A673 (cell line): Measurements from ENCODE around the gene TAS2R9. TPM values are rescaled to one million over a fixed set of nuclear protein-coding genes. Genes with fewer than 3 reads are reported as not detected.

Experiments
- BruUV-seq: library from RNA; stranded (reverse); fragments of 400-500 nt; replicated peaks from 2 replicates; lab custom pipeline; 2021; lab: Mats Ljungman, UMichigan
- CTCF ChIA-PET: fragments of 300-600 bp; sonication (Branson Sonifier 250); formaldehyde crosslinking; loops from one replicate; lab custom pipeline; 2022; ENCODE audit warnings: antibody characterized with exemption; lab: Charles Lee
- POLR2A ChIA-PET: fragments of 300-600 bp; sonication (Branson Sonifier 250); formaldehyde crosslinking; loops from one replicate; lab custom pipeline; 2022; ENCODE audit warnings: antibody characterized with exemption; ENCODE audit not compliant: low non-redundant PET; lab: Charles Lee
- DNase-seq: peaks from one replicate; pipeline ENCODE4 v3.0.0-alpha.2; 2015; ENCODE audit warnings: low spot score
- H3K27ac ChIP-seq: fragments of 200-600 bp; sonication (generic); 2 replicates; pipeline ENCODE4 v1.5.1; 2016; ENCODE audit warnings: mixed run types, low read depth, mild to moderate bottlenecking, mixed read lengths, antibody characterized with exemption, low read length; ENCODE audit not compliant: poor library complexity, severe bottlenecking
- H3K27me3 ChIP-seq: fragments of 200-600 bp; sonication (generic); replicated peaks from 2 replicates; pipeline ENCODE4 v1.6.1; 2017; ENCODE audit warnings: mixed run types, low read depth, mild to moderate bottlenecking, mixed read lengths, antibody characterized with exemption, low read length; ENCODE audit not compliant: insufficient read depth, poor library complexity
- H3K36me3 ChIP-seq: fragments of 200-600 bp; sonication (generic); 2 replicates; pipeline ENCODE4 v1.6.1; 2016; ENCODE audit warnings: mixed run types, mild to moderate bottlenecking, mixed read lengths, antibody characterized with exemption, low read length; ENCODE audit not compliant: insufficient read depth, poor library complexity, severe bottlenecking
- H3K4me1 ChIP-seq: fragments of 200-600 bp; sonication (generic); 2 replicates; pipeline ENCODE4 v1.6.1; 2017; ENCODE audit warnings: mixed run types, mild to moderate bottlenecking, mixed read lengths, antibody characterized with exemption, low read length; ENCODE audit not compliant: insufficient read depth, poor library complexity, severe bottlenecking
- H3K4me3 ChIP-seq: fragments of 200-600 bp; sonication (generic); 2 replicates; pipeline ENCODE4 v1.5.1; 2016; ENCODE audit warnings: low read depth, mixed run types, mild to moderate bottlenecking, mixed read lengths, low read length; ENCODE audit not compliant: poor library complexity, severe bottlenecking
- H3K9me3 ChIP-seq: fragments of 200-600 bp; sonication (generic); 2 replicates; pipeline ENCODE4 v1.6.1; 2016; ENCODE audit warnings: mixed run types, low read depth, mild to moderate bottlenecking, mixed read lengths, antibody characterized with exemption, low read length; ENCODE audit not compliant: poor library complexity, severe bottlenecking
- EZH2 ChIP-seq: fragments of 200-600 bp; sonication (generic); IDR thresholded peaks from 2 replicates; pipeline ENCODE4 v1.6.1; 2017; ENCODE audit warnings: borderline replicate concordance, low read depth, mild to moderate bottlenecking, mixed read lengths, antibody characterized with exemption, low read length; ENCODE audit not compliant: poor library complexity, severe bottlenecking
- intact Hi-C: fragments of 100-400 bp; cut with micrococcal nuclease; formaldehyde crosslinking; loops from one replicate; pipeline ENCODE4 v1.10.0; 2022; ENCODE audit not compliant: unreplicated experiment
- total RNA-seq: library from RNA; stranded (reverse); gene quantifications from 2 replicates; pipeline ENCODE4 v1.2.3, GENCODE V29; 2021
- TF ChIP-seq, protein P1 (sequence below): fragments of 300-800, 200-600 bp; sonication (generic); conservative IDR thresholded peaks from 2 replicates; pipeline ENCODE4 v1.5.1; 2017; ENCODE audit warnings: low read depth, mild to moderate bottlenecking, antibody characterized with exemption, low read length, moderate library complexity, mixed read lengths

Gene TAS2R9
- total RNA-seq, 1 experiment from 2014 or later, result not detected

DNA sequence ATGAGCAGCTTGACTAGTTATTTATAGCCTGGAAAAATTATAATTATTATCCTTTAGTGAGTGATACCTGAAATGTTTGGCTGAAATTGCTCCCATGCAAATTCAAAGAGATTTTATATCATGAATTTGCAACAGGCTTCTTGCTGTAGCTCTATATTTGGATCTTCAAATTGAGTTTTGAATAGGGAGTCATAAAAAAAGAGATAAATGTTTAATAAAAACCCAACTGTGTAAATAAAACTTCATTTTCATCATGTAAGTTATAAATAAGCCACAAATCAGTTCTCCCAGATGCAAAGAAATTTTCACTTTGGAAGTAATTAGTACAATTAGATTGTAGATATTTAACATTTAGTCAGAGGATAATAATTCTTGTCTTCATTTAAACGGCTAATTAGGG is 2.8 kb downstream of the TAS2R9 start, which contains the start of gene TAS2R8:
TSS of gene TAS2R8 (minus strand) at position 101 of the 400 bp plus-strand sequence. CDS start 306 bp downstream, outside the sequence.
- ChIA-PET POLR2A (no interaction called here), CTCF (no interaction called here)
- H3K4me3 ChIP-seq, result no peak within 1 kb of the TSS
- H3K36me3 ChIP-seq, result no peaks in the 10 kb centered on the region
- no peaks in the 10 kb centered on the region for H3K27me3 ChIP-seq
- no peaks in the 10 kb centered on the region for H3K9me3 ChIP-seq
- H3K27ac ChIP-seq, result no peak within 1 kb of the TSS
- intact Hi-C loops, result no loop called here
- TF ChIP-seq, protein P1, sequence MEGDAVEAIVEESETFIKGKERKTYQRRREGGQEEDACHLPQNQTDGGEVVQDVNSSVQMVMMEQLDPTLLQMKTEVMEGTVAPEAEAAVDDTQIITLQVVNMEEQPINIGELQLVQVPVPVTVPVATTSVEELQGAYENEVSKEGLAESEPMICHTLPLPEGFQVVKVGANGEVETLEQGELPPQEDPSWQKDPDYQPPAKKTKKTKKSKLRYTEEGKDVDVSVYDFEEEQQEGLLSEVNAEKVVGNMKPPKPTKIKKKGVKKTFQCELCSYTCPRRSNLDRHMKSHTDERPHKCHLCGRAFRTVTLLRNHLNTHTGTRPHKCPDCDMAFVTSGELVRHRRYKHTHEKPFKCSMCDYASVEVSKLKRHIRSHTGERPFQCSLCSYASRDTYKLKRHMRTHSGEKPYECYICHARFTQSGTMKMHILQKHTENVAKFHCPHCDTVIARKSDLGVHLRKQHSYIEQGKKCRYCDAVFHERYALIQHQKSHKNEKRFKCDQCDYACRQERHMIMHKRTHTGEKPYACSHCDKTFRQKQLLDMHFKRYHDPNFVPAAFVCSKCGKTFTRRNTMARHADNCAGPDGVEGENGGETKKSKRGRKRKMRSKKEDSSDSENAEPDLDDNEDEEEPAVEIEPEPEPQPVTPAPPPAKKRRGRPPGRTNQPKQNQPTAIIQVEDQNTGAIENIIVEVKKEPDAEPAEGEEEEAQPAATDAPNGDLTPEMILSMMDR, result no peak
- TF ChIP-seq EZH2, result no peak
- no peak for DNase-seq
- H3K4me1 ChIP-seq, result no peaks in the 10 kb centered on the region
- BruUV-seq, result no TSS peak

DNA sequence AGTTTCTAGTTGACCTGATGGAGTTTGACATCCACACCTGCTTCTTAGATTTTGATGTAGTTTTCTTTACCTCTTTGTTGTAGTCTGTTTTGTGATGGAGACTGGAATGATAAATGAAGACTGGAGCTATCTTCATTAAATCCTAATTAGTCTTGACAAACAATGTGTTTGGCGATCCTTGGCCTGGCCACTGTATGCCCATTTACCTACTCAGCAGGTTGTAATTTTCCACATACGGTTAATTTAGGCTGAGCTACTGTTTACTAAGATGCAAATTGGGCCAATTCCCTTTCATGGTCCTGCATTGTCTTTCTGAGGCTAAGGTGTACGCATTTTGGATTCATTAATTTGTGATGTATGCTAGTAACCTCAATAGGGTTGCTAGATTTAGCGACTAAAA is 7.4 kb downstream of the TAS2R9 start, which contains the start of gene TAS2R7:
TSS of gene TAS2R7 (minus strand) at position 41 of the 400 bp plus-strand sequence. CDS start 57 bp downstream, outside the sequence.
- TF ChIP-seq, protein P1, result no peak
- TF ChIP-seq EZH2, result no peak
- peaks cover 5% of the 10 kb centered on the region for H3K27me3 ChIP-seq
- ChIA-PET POLR2A (no interaction called here), CTCF (no interaction called here)
- H3K27ac ChIP-seq, result no peak within 1 kb of the TSS
- no TSS peak for BruUV-seq
- no peak within 1 kb of the TSS for H3K4me3 ChIP-seq
- DNase-seq, result no peak
- intact Hi-C loops, result no loop called here
- H3K36me3 ChIP-seq, result no peaks in the 10 kb centered on the region
- H3K9me3 ChIP-seq, result no peaks in the 10 kb centered on the region
- H3K4me1 ChIP-seq, result no peaks in the 10 kb centered on the region

DNA sequence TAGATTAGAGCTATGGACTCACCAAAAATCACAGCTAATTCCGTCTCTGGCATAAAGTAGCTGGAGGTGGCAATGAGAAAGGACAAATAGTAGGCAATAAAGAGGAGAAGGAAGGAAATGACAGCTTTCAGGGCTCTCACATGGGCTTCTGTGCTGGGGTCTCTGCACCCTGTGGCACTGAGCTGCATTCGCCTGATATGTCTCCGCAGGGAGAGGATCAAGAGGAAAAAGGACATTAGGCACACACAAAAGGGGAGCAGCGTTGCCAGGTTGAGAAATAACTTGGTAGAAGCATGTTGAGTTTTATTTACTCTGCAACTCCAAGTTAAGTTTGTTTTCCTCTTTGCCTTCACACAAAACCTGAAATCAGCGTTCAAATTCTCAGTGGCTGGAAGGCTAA is 8.2 kb downstream of the TAS2R9 start:
- ChIA-PET POLR2A (no interaction called here), CTCF (no interaction called here)
- no peaks in the 10 kb centered on the region for H3K4me1 ChIP-seq
- intact Hi-C loops, result no loop called here
- DNase-seq, result no peak
- TF ChIP-seq EZH2, result no peak
- TF ChIP-seq, protein P1, result no peak
- no TSS peak for BruUV-seq
- H3K36me3 ChIP-seq, result no peaks in the 10 kb centered on the region
- no peak overlapping the region for H3K4me3 ChIP-seq
- peaks cover 5% of the 10 kb centered on the region for H3K27me3 ChIP-seq
- no peak overlapping the region for H3K27ac ChIP-seq
- H3K9me3 ChIP-seq, result no peaks in the 10 kb centered on the region
